Left cardiac atrium (tissue), 4 donors: ENCODE data around the gene SORCS2. TPM values are rescaled to one million over a fixed set of nuclear protein-coding genes. Genes with fewer than 3 reads are reported as not detected.

Experiments used
- ATAC-seq, 2 donors: fragments of 200-7000 bp; cut with Tn5 transposase; one replicate each; pipeline ENCODE4 v1.9.1; 2020; ENCODE audit warnings: mild to moderate bottlenecking in 2 of 2, moderate library complexity in 2 of 2
- DNase-seq: peaks from one replicate; pipeline ENCODE4 v3.0.0-alpha.2; 2020
- intact Hi-C, 2 donors: fragments of 100-400 bp; cut with DNase I; formaldehyde crosslinking; loops; one replicate each; pipeline versions ENCODE4 v1.14.1 to v1.15.1; 2022 to 2023
- total RNA-seq, 2 donors: library from RNA; stranded (reverse); fragmentation: NEBNext Ultra II Directional; extraction: Animal tissue kit (Norgen Biotek cat#: 25700); gene quantifications; one replicate each; pipeline ENCODE4 v1.2.1, GENCODE V29; 2021
- donor health status: DM: no; HTN: yes; CAD: no.
- donor health status: DM: no; HTN: yes; CAD: no; lungs with severe emphysema.
- donor health status: DM: yes; HTN: yes; CAD: no.
- donor health status: Dilated cardiomyopathy.

SORCS2 gene
- total RNA-seq, 2 donors from 2014 or later: 2.4 to 2.6 TPM

- no peak for ATAC-seq
- intact Hi-C loops: no loop called here
- no peak for DNase-seq
Measured at GRCh38 chr4:7232061-7232650, 39.8 kb downstream of the SORCS2 start.

DNA sequence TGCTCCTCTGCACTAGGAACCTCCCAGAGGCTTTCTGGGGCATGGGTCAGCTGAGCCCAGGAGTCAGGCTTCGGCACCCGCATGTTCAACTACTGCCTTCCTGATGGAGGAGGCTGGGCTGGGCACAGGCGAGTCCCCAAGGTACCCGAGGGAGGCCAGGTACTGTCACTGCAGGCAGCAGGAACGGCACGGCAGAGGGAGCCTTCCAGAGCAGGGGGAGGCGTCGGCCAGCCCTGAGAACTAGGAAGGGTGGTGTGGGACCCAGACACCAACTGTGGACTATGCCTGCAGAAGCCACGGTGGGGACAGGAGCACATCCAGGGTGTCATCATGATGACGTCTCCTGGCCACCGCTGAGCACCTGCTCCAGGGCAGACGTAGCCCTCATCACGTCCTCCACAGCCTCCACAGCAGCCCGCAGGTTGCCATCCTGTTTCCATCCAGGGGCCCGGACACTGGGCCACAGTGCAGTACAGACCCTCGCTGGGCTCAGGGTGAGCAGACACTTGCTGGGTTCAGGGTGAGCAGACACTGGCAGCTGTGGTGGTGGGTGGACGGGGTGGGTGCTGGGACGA, 40.8 kb downstream of the SORCS2 start:
- no peak for DNase-seq
- intact Hi-C loops: no loop called here

DNA sequence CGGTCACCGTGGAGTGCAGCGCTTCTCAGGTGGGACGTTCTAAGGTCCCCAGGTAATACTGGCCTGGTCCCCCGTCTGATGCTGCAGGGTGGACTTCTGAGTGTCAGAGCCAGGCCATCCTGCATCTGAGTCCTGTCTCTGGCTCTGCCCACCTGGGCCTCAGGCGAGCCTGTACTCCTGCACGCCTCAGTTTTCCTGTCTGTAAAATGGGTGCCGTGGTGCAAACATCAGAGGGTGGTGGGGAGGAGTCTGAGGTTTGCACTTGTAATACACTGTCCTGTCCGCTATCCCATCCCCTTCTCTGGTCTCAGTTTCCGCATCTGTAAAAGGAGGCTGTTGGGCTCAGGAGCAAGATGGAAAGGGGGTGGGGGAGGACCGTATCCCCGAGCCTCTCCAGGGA, 41.3 kb downstream of the SORCS2 start:
- DNase-seq (no peak), ATAC-seq (no peak)
- intact Hi-C loops: no loop called here

More for the DNA sequence above, 40.8 kb downstream of the SORCS2 start:
- no peak for ATAC-seq

DNA sequence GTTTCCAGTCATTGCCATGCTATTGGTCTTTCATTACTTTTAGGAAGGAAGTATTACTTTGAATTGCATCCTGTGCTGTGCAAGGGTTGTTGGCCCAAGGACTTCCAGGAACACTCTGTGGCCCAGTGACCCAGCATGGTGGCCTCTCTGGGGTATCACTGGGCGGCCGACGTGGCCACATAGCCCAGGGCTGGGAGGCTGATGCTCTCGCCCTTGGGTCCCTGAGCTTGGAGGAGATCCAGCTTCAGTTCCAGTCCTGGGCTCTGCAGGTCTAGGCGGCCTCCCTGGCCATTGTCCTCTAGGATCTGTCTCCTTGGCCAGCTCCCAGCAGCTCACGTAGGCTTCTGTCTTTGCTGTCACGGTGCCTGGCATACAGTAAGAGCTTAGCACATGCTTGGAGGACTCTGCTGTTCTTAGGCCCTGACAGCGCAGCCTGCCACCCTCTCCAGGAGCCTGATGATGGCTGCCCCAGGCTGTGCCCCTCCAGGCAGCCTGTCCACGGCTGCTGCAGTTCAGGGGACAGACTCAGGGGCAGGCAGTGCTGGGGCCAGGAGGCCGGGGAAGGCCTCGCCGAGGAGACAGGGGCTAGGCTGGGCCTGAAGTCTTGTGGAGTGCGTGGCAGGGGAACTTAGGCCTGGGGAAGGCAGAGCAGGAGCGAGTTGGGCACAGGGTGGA, 42.2 kb downstream of the SORCS2 start:
- intact Hi-C loops: no loop called here
- DNase-seq: no peak
- ATAC-seq: no peak

DNA sequence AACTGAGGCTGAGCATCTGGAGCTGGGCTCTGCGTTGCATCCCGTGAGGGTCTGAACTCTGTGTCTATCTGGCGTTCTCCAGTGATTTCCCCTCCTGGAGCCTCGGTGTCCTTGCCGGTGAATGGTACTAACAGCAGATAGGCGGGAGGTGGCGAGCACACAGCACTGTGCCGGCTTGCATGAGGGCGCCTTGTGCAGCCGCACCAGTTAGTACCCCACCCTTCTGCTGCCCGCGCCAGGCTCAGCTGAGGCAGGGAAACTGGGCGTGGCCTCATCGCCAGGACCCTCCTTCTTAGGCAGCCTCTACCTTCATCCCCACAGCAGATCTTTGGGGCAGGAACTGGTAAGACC, 42.7 kb downstream of the SORCS2 start:
- intact Hi-C loops: no loop called here

DNA sequence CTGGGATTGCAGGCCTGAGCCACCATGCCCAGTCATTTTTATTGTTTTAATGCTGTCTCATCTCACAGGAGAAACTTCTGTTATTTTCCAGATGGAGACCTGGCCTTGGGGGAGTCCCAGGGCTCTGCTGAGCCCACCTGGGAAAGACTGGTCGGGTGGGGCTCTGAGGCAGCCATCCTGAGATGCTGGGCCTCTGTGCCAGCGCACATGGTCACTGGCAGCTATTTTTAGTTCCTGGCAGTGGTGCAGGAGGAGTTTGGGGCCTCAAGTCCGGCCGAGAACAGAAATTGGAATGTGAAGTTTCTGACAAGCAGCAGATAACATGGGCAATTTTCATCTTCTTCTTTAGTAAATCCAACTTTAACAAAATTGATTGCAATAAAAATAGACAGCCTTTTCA, 44.5 kb downstream of the SORCS2 start:
- DNase-seq (no peak), ATAC-seq (peak; percentile 68 to 76)
- intact Hi-C loops: no loop called here

More for the DNA sequence above, 42.7 kb downstream of the SORCS2 start:
- ATAC-seq: no peak
- no peak for DNase-seq

DNA sequence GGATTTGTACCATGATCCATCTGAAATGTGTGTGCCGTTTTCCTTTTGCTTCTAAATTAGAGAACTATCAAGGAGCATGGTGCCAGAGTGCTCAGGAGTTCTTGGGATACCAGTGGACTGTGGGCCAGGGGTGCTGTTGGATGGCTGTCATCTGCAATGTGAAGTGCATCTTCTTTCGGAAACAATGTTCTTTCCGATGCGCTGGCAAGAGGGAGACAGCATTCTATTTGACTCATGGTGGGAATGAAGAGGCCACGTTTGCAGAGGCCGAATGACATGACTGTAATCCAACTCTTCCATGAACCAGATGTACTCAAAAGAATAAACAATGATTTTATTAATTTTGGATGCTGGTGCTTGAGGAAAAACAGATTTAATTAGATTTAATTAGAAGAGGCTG, 45.5 kb downstream of the SORCS2 start:
- no peak for DNase-seq
- intact Hi-C loops: no loop called here
- peak; percentile 62 to 66 for ATAC-seq

DNA sequence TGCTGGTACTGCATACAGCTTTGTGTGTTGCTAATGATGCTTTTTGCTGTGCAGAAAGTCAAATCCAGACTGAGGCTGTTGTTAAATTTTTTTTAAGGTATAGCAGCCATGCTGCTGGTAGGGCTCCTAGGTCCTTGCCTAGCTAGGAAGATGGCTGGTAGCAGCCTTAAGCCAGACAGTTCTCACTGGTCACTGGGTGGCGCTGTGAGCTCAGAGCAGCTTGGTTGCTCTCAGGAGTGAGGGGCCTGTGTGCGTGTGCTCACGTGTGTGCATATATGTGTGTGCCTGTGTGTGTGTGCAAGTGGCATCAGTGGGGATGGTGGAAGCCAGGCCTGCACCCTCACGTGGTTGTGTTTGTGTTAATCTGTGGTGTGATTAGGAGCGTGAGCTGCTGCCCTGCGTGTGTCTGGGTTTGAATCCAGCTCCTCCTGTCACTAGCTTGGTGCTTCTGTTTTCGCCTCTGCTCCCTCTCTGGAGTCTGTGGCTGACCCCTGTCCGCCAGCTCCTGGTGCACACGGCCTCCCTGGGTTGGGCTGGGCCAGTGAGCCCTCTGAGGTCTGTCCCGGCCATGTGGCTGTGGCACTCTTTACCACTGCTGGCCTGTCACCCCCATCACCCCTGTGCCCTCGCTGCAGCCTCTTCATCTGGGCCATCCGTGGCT, 46.1 kb downstream of the SORCS2 start:
- ATAC-seq (peak in 1 of 2 donors; percentile 19), DNase-seq (no peak)
- intact Hi-C loops: no loop called here

- intact Hi-C loops: no loop called here
- DNase-seq: no peak
- ATAC-seq: no peak
Measured at GRCh38 chr4:7239101-7239820, 46.9 kb downstream of the SORCS2 start.

DNA sequence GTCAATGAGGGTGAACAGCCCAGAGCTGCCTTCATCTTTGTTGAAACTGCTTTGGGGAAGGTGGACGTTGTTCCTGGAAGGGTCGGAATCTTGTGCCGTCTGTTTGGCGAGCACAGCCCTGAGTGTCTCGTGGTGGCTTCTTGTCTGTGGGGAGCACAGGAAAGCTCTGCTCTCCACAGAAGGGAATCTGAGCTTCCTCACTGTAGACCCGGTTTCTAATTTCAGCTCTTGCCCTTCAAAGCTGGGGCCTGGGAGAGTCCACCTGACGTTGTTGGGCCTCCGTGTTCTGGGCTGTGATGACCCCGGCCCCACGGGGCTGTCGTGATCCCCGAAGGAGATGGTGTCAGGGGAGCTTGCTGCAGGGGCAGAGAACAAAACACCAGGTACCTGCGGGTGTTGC, 47.5 kb downstream of the SORCS2 start:
- DNase-seq (no peak), ATAC-seq (no peak)
- intact Hi-C loops: no loop called here

DNA sequence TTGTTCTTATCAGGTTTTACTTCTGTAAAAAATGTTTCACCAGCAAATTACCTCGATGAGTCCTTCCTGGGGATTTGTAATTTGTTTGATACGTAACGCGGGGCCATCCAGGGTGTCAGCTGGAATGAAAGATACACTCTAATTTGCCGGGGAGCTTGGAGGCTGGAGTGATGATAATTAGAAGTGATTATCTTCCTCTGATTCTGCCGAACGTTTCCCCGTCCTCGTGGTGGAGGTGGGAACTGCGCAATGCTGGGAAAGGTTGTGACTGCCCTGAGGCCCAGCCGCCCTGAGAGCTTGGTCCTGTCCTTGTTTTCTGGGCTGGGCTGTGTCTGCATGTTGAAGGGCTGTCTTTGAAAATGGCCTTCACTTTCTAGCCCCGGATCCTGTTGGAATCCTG, 48.0 kb downstream of the SORCS2 start:
- DNase-seq (no peak), ATAC-seq (no peak)
- intact Hi-C loops: no loop called here

GRCh38 chr4:7241597-7242125, 49.3 kb downstream of the SORCS2 start:
- DNase-seq: no peak
- intact Hi-C loops: no loop called here
- ATAC-seq: no peak

GRCh38 chr4:7242766-7243165, 50.4 kb downstream of the SORCS2 start:
- DNase-seq (no peak), ATAC-seq (no peak)
- intact Hi-C loops: no loop called here

GRCh38 chr4:7243609-7244330, 51.4 kb downstream of the SORCS2 start:
- DNase-seq (no peak), ATAC-seq (peak in 1 of 2 donors; percentile 11)
- intact Hi-C loops: no loop called here

DNA sequence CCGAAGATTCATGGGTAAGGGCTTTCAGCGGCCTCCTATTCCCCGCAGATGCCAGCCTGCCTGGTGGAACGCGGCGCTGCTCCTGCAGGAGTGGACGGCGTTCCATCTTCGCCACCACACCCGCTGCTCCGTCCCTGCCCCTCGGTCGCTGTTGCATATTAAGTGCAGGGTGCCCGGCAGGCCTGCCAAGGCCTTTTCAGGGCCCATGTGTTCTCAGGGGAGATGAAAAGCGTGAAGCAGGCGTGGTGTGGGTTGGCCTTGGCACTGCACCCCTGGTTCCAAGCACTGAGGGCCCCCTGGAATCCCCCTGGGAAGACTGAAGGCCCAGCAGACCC, 52.0 kb downstream of the SORCS2 start:
- intact Hi-C loops: no loop called here
- ATAC-seq (no peak), DNase-seq (no peak)

- no peak for ATAC-seq
- no peak for DNase-seq
- intact Hi-C loops: no loop called here
Measured at GRCh38 chr4:7244751-7245320, 52.5 kb downstream of the SORCS2 start.

GRCh38 chr4:7247521-7247920, 55.2 kb downstream of the SORCS2 start:
- intact Hi-C loops: no loop called here
- ATAC-seq: no peak

DNA sequence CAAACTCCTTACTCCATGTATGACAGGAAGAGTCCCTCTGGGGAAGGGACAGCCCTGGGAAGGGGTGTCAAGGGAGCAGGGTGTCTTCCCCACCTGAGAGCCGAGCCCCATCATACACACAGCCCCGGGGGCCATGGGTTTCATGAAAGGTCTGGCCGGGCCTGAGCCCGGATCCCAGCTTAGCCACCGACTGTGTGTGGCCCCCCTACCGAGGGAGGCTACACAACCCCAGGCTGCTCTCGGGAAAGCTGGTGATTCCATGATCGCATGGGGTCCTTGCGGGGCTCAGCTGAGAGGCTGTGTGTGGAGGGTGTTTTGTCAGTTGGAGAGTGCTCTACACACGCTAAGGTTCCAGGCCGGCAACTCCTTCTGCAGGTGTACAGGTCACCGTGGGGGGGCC, 55.6 kb downstream of the SORCS2 start:
- no peak for ATAC-seq
- intact Hi-C loops: no loop called here
- DNase-seq: no peak

More at GRCh38 chr4:7247521-7247920, 55.2 kb downstream of the SORCS2 start:
- DNase-seq: no peak

DNA sequence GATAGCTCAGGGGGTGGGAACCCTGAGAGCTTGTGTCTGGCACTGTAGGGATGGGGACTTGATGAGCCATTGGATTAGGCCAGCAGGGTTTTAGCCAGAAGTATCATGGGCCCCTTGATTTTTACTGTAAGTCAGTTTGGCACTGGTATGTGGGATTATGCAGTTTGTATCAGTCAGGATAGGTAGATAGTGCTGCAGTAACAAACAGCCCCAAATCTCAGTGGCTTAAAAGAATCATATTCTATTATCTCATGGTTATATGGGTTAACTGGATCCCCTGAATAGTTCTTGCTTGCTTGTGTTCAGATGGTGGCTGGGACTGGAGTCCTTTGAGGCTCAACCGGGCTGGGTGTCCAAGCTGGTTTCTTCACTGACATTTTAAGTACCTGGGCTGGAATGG, 56.5 kb downstream of the SORCS2 start:
- intact Hi-C loops: no loop called here
- DNase-seq (no peak), ATAC-seq (no peak)
